Activated naive CD8-positive, alpha-beta T cell treated with anti-CD3 and anti-CD28 coated beads, Interleukin-2, amount 50 U/mL, for 24 hours (primary cell): ENCODE data around the gene ZDHHC21.

Source experiments
- ATAC-seq: fragments of 150-1000 bp; cut with Tn5 transposase; one replicate; pipeline ENCODE4 v1.10.0; 2021
- DNase-seq: peaks from one replicate; pipeline ENCODE4 v3.0.0; 2021
- H3K27ac Mint-ChIP-seq: one replicate; pipeline ENCODE4 v1.8.0; 2021; ENCODE audit warnings: mild to moderate bottlenecking, mixed read lengths
- H3K27me3 Mint-ChIP-seq: one replicate; pipeline ENCODE4 v1.8.0; 2021; ENCODE audit warnings: mixed read lengths
- H3K36me3 Mint-ChIP-seq: one replicate; pipeline ENCODE4 v1.8.0; 2021; ENCODE audit warnings: low read depth, mixed read lengths
- H3K4me1 Mint-ChIP-seq: one replicate; pipeline ENCODE4 v1.8.0; 2021; ENCODE audit warnings: mixed read lengths
- H3K4me3 Mint-ChIP-seq: one replicate; pipeline ENCODE4 v1.8.0; 2021; ENCODE audit warnings: mild to moderate bottlenecking, moderate library complexity, mixed read lengths
- H3K9me3 Mint-ChIP-seq: one replicate; pipeline ENCODE4 v1.8.0; 2021; ENCODE audit warnings: mixed read lengths

The ZDHHC21 gene

DNA sequence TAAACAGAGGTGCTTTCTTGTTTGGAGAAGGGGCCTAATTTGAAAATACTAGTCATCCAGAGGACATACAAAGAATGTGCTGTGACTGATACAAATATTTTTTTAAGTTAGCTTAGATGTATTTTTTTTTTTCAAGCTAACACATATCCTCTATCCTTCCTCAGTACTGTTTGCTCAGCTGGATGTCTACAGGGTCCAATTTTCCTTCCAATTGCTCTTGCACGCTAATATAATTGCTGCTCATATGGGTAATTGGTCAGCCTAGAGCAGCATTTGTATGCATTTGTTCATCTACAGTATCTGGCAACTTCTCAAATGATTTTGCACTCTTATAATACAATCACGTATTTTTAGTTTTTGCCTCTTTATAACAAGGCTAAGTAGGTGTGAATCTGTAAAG is 84.7 kb downstream of the ZDHHC21 start:
- DNase-seq: no peak

DNA sequence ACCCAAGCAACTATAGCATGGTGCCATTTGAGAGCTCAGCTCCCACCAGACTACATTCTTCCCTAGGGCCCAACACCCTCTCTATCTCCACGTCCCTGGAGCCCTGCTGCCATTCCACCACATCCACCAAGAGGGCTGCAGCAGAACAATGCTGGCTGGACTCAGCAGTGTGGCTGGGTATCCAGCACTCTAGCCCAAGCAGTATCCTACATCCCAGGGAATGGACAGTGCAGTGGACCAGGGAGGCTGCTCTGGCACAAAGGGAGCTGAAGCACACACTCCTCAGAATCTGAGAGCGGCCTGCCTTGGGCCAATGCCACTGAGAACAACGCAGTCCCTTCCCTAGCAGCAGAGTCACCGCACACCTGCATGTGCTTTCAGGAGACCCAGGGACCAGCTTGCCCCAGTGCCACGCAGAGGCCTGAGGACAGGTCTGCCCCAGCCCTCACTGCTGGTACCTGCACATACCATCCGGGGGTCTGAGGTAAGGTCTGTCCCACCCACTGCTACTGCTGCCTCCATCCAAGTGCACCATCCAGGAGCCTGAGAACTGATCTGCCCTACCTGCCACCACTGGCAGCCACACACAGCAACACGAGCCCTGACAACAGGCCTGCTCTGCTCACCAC is 95.9 kb downstream of the ZDHHC21 start:
- Mint-ChIP-seq H3K27me3 (no peaks in the 10 kb centered on the region), H3K27ac (no peak overlapping the region), H3K9me3 (peaks cover 34% of the 10 kb centered on the region), H3K4me1 (no peaks in the 10 kb centered on the region), H3K4me3 (no peak overlapping the region), H3K36me3 (peaks cover 28% of the 10 kb centered on the region)
- no peak for ATAC-seq
- no peak for DNase-seq

More for the DNA sequence above, 84.7 kb downstream of the ZDHHC21 start:
- no peak for ATAC-seq
- Mint-ChIP-seq H3K4me1 (no peaks in the 10 kb centered on the region), H3K27me3 (no peaks in the 10 kb centered on the region), H3K36me3 (peaks cover 5% of the 10 kb centered on the region), H3K9me3 (no peaks in the 10 kb centered on the region), H3K27ac (no peak overlapping the region), H3K4me3 (no peak overlapping the region)

DNA sequence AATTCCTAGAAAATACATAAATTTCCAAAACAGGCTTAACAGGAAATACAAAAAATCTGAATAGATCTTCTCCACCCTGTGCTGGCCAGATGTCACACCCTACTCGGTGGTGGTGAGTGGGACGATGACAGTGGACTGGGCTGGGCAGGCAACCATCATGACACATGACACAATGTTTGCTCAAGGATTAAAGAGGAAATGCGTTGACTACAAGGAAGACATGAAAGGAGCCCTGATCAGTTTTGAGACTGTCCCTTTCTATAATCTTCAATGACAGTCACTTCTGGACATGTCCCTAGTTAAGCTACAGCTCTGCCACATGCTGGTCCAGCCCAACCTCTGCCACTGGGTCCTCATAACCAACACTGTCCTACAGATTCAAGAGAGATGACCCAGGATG is 99.8 kb downstream of the ZDHHC21 start:
- DNase-seq (no peak), ATAC-seq (no peak)
- H3K27ac Mint-ChIP-seq: no peak overlapping the region
- H3K36me3 Mint-ChIP-seq: peaks cover 24% of the 10 kb centered on the region
- H3K4me3 Mint-ChIP-seq: no peak overlapping the region
- H3K4me1 Mint-ChIP-seq: no peaks in the 10 kb centered on the region
- H3K27me3 Mint-ChIP-seq: no peaks in the 10 kb centered on the region
- peaks cover 22% of the 10 kb centered on the region for H3K9me3 Mint-ChIP-seq

DNA sequence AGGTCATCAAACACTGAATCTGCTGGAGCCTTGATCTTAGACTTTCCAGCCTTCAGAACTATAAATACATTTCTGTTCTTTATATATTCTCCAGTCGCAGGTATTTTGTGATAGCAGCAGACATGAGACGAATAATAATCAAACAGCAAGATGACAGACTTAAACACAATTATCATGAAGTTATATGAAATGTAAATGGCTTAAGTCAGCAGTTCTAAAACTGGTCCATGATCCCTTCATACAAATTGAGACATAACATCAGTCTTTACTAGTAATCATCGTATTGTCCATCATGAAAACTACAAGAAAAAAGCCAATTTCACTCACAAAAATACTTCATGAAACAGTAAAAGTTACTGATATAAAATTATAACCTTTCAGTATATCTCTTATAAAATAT is 101.8 kb downstream of the ZDHHC21 start:
- no peak for ATAC-seq
- H3K9me3 Mint-ChIP-seq: peaks cover 18% of the 10 kb centered on the region

DNA sequence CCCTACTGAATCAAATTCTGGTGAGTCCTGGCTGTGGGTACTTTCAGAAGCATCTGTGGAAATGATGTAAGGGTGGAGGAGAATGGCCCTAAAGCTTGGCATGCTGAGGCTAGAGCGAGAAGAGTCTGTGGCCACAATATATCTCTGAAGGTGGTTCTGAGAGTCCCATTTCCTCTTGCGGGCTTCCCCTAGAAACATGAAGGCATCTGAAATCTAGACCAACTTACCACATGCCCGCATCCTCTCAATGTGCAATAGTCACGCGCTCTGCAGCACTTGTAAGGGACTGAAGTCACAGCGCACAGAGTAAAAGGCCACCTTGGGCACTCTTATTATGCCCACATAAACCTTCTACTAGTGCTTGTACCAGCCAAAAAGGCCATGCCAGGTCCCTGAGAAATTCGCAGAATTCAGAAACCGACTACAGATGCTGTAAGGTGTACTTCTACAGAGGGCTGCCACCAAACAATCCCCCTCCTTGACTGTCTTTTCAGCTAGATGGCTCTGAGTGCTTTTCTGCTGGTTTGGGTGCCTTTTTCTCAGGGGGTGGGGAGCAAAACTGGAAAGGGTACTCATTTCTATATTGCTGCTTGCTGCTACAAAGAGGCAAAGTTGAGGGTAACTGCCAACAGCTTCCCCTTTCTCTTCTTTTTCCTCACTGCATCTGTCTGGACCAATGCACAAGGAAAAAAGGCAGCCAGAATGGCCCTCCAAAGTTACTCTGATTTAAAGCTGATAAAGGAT is 107.3 kb downstream of the ZDHHC21 start:
- H3K4me1 Mint-ChIP-seq: peaks cover 13% of the 10 kb centered on the region
- peak; percentile 97 for ATAC-seq

More for the DNA sequence above, 101.8 kb downstream of the ZDHHC21 start:
- H3K4me1 Mint-ChIP-seq: no peaks in the 10 kb centered on the region
- H3K36me3 Mint-ChIP-seq: peaks cover 16% of the 10 kb centered on the region
- no peaks in the 10 kb centered on the region for H3K27me3 Mint-ChIP-seq
- no peak overlapping the region for H3K27ac Mint-ChIP-seq
- no peak for DNase-seq
- H3K4me3 Mint-ChIP-seq: no peak overlapping the region

DNA sequence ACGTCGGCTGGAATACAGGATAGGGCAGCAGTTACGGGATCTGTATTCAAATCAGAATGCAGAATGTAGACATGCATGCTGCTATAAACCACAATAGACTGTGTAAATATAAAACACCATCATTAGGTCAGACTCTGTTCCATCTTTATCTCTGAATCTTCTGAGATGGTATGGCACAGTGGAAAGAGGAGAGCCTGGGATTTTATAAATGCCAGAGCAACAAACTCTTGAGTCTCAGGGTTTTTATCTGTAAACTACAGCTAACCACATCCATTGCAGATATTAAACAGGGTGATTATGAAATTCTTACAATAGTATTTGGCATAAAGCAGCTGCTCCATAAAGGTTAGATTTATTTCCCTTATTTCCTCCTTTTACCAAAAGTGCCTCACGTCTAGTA is 108.7 kb downstream of the ZDHHC21 start:
- ATAC-seq (no peak), DNase-seq (no peak)
- no peak overlapping the region for H3K4me3 Mint-ChIP-seq
- H3K9me3 Mint-ChIP-seq: peaks cover 13% of the 10 kb centered on the region
- H3K27ac Mint-ChIP-seq: no peak overlapping the region
- peaks cover 13% of the 10 kb centered on the region for H3K4me1 Mint-ChIP-seq
- peaks cover 13% of the 10 kb centered on the region for H3K27me3 Mint-ChIP-seq
- H3K36me3 Mint-ChIP-seq: peaks cover 5% of the 10 kb centered on the region

More for the DNA sequence above, 107.3 kb downstream of the ZDHHC21 start:
- Mint-ChIP-seq H3K9me3 (peaks cover 8% of the 10 kb centered on the region), H3K27me3 (peaks cover 9% of the 10 kb centered on the region), H3K36me3 (peaks cover 2% of the 10 kb centered on the region), H3K27ac (no peak overlapping the region), H3K4me3 (no peak overlapping the region)
- DNase-seq: peak; percentile 25

DNA sequence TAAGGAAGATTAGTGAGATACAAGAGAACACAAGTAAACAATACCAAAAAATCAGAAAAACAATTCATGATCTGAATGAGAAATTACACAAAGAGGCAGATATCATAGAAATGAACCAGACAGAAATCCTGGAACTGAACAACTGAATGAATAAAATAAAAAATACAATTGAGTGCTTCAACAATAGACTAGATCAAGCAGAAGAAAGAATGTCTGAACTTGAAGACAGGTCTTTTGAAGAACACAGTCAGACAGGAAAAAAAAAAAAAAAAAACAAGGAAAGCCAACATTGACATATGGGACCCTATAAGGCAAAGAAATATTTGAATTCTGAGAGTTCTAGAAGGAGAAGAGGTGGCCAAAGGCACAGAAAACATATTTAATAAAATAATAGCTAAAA is 115.2 kb downstream of the ZDHHC21 start:
- Mint-ChIP-seq H3K27me3 (peaks cover 8% of the 10 kb centered on the region), H3K4me1 (no peaks in the 10 kb centered on the region), H3K4me3 (no peak overlapping the region), H3K27ac (no peak overlapping the region), H3K36me3 (peaks cover 7% of the 10 kb centered on the region), H3K9me3 (peaks cover 41% of the 10 kb centered on the region)
- DNase-seq: no peak
- no peak for ATAC-seq

DNA sequence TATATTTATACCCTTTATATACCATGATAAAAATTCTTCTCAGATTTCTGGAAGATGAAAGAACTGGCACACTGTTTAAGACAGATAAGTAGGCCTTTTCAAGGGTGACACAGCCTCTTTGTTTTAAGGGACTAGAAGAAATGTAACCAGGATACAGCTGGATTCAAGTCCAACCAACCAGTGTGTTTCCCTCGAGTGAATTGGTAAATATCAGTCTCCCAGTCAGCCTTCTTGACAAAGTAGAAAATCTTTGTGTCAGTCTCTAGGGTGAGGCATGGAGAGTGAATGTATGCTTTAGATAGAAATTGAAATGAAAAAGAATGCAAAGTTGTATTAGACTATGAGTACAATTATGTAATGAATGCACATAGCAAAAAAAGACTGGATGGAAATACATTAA is 119.1 kb downstream of the ZDHHC21 start:
- H3K9me3 Mint-ChIP-seq: peaks cover 27% of the 10 kb centered on the region
- H3K27me3 Mint-ChIP-seq: peaks cover 6% of the 10 kb centered on the region
- no peak overlapping the region for H3K27ac Mint-ChIP-seq
- no peaks in the 10 kb centered on the region for H3K4me1 Mint-ChIP-seq
- ATAC-seq (no peak), DNase-seq (no peak)
- H3K4me3 Mint-ChIP-seq: no peak overlapping the region
- H3K36me3 Mint-ChIP-seq: peaks cover 4% of the 10 kb centered on the region

DNA sequence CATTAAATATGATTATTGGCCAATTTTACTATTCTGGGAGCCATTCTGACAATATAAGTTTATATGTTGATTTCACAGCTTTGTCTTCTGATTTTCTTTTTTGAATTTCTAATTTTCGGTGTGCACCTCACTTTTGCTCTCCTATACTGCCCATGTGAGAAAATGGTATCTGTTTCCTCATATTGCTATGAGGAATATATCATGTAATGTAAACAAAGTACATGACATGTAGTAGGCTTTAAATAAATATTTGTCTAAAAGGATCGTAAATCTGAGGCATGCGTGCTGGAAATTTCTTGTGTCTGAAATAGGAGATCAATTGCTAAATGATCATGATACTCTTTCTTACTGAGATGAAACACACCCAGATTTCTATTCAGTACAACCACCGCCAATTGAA is 119.9 kb downstream of the ZDHHC21 start:
- no peak for DNase-seq
- Mint-ChIP-seq H3K27ac (no peak overlapping the region), H3K27me3 (peaks cover 6% of the 10 kb centered on the region), H3K36me3 (peaks cover 4% of the 10 kb centered on the region), H3K4me3 (no peak overlapping the region), H3K4me1 (no peaks in the 10 kb centered on the region), H3K9me3 (peaks cover 22% of the 10 kb centered on the region)
- no peak for ATAC-seq

DNA sequence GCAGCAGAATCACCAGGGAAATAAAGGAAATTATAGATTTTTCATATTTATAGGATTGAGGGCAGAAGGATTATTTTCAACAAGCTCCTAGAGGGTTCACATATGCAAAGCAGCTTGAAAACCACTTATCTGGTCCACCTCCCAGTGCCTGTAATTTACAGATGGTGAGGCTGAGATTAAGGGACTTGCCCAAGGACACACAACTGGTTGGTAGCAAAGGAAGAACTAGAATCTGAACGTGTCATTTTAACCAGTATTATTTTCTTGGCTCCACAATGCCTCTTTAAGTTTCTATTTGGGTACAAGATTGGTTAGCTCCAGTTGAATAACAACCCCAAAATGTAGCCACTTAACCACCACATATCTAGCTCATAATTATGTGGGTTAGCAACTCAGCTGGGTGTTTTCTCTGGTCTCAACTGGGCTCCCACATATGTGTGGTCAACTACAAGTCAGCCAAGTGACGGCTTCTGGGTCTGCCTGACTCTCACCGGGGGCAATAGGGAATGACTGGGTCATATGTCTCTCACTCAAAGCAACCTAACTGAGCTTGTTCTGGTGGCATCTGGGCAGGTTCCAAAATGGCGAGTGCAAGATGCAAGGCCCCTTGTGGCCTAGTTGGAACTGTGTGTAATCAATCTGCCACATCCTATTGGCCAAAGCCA is 127.7 kb downstream of the ZDHHC21 start:
- Mint-ChIP-seq H3K27me3 (peaks cover 2% of the 10 kb centered on the region), H3K4me3 (no peak overlapping the region), H3K4me1 (peaks cover 2% of the 10 kb centered on the region)

DNA sequence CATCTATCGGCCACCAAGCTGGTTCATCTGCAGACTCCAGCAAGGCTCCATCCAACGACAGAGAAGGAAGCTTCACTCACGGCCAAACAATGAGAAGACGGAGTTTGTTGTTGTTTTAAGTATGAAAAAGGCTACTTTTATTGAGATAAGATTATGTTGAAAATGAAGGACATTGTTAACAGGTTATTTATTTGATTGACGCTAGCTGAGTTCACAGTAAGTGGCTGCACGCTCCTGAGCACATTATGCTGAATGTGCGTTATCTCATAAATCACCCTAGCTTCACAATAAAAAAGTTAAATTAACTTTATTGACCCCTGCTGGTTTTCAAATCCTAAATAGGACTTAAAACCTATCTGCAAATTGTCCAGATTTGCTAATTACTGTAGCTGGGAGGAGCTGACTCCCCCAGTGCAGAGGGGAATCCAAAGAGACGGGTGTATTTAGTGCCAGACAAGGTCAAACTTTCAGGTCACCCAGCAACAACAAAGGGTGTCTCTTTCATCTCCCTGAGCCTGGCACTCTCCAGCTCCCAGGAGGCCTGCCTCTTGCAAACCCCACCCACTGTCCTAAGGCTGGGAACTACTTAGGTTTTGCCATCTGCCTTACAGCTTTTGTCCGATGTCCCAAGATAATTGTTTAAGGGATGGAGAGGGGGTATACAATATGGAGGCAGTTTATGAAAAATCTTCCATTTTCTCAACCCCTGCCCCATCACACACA is 129.2 kb downstream of the ZDHHC21 start:
- ATAC-seq: no peak
- peaks cover 7% of the 10 kb centered on the region for H3K4me1 Mint-ChIP-seq
- no peak overlapping the region for H3K27ac Mint-ChIP-seq
- H3K27me3 Mint-ChIP-seq: peaks cover 2% of the 10 kb centered on the region
- no peaks in the 10 kb centered on the region for H3K9me3 Mint-ChIP-seq
- no peak overlapping the region for H3K4me3 Mint-ChIP-seq
- no peaks in the 10 kb centered on the region for H3K36me3 Mint-ChIP-seq
- no peak for DNase-seq

More for the DNA sequence above, 127.7 kb downstream of the ZDHHC21 start:
- ATAC-seq (no peak), DNase-seq (no peak)
- no peaks in the 10 kb centered on the region for H3K9me3 Mint-ChIP-seq
- no peaks in the 10 kb centered on the region for H3K36me3 Mint-ChIP-seq
- no peak overlapping the region for H3K27ac Mint-ChIP-seq

DNA sequence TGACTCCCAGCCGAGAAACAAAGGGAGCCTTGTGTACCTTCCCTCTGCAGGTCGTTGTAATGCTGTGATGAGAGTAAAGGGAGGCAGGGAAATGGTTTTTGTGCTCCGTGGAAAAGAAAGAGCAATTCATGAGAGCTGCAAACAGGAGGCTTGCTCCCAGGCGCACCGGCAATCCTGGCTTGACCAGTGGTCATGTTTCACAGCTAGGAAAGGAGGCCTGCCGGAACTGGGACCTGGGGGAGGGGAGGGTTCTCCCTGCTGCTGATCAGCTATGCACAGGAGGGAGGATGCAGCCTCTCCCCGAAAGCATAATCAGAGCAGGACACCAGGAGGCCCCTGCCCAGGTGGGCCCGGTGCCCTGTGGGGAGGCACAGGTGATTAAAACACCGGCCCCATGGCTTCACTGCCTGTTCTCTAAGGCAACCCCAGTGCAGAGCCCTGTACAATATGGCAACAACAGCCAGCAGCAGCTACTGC is 131.3 kb downstream of the ZDHHC21 start:
- ATAC-seq: no peak
- H3K27me3 Mint-ChIP-seq: peaks cover 2% of the 10 kb centered on the region
- DNase-seq: no peak
- no peaks in the 10 kb centered on the region for H3K36me3 Mint-ChIP-seq
- no peaks in the 10 kb centered on the region for H3K9me3 Mint-ChIP-seq
- H3K4me1 Mint-ChIP-seq: peaks cover 7% of the 10 kb centered on the region
- H3K4me3 Mint-ChIP-seq: no peak overlapping the region
- no peak overlapping the region for H3K27ac Mint-ChIP-seq
